Measurements from ENCODE around the gene DNAL1.

The DNAL1 gene

DNA sequence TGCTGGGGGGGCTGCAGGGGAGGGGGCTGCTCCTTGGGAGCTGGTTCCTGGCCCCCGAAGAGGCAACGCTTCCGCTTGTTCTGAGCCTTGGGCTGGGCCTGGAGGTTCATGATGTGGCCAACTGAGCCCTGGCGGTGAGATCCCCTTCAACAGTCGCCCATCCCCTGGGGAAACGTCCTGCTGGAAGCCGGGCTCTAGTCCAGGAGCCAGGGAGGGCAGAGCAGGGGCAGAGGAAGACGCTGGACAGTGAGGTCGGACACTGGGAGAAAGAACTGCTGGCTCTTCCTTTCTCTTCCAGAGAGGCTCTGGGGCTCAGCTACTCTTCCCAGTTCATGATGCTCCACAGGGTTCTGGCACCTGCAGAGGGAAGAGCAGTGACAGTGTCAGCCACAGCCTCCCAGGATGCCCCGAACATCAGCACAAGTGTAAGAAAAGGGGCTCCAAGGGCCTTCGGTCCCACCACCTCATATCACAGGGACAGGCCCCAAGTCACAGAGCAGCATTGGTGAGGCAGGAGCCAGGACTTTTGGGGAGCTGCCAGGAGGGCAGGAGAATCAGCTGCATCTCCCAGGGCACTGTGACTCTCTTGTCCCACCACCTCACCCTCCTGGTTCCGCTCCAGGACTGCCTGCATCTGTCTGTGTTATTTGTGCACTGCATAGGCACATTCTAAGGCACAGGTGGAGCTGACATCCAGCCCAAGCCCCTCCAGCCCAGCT, 95.3 kb downstream of the DNAL1 start:
- no peaks in the 10 kb centered on the region for H3K9me3 ChIP-seq (ENCODE audit: control insufficient read depth, insufficient read depth, low read depth, low read length)
- CTCF ChIA-PET, result interaction anchor here (0.6 to 4.5 kb wide), 3 partner anchors 11 to 78 kb away, joined by 4 to 27 read pairs (median 9); no protein-coding TSS in a partner anchor
- POLR2A ChIA-PET, result interaction anchor here (0.6 kb wide), 1 partner anchor 9 kb away, joined by 4 read pairs; no protein-coding TSS in a partner anchor
- peaks cover 8% of the 10 kb centered on the region for H3K4me1 ChIP-seq (ENCODE audit: control insufficient read depth, insufficient read depth, low read length)
- TF ChIP-seq ZNF394 (tag by site-specific recombination; IDR thresholded peaks at IDR 0.05; ENCODE audit: borderline replicate concordance), result 0 out of 2 replicates have a peak, but pooled peaks have one; percentile 53
- TF ChIP-seq ZNF274 (IDR thresholded peaks at IDR 0.05; ENCODE audit: low read length), result no peak
- TF ChIP-seq ZNF274 (tag by site-specific recombination; IDR thresholded peaks at IDR 0.05; ENCODE audit: borderline replicate concordance), result no peak
- peaks cover 13 to 44% of the 10 kb centered on the region in 2 experiments; a peak in 2 of 3 replicates for H3K36me3 ChIP-seq (ENCODE audit: control insufficient read depth in 2 of 2, insufficient read depth in 1 of 2, low read length in 2 of 2)
- H3K27ac ChIP-seq (ENCODE audit: extremely low read depth, low read depth, low read length), result no peak overlapping the region
- no peak overlapping the region for H3K4me3 ChIP-seq (ENCODE audit: low read depth, low read length)

DNA sequence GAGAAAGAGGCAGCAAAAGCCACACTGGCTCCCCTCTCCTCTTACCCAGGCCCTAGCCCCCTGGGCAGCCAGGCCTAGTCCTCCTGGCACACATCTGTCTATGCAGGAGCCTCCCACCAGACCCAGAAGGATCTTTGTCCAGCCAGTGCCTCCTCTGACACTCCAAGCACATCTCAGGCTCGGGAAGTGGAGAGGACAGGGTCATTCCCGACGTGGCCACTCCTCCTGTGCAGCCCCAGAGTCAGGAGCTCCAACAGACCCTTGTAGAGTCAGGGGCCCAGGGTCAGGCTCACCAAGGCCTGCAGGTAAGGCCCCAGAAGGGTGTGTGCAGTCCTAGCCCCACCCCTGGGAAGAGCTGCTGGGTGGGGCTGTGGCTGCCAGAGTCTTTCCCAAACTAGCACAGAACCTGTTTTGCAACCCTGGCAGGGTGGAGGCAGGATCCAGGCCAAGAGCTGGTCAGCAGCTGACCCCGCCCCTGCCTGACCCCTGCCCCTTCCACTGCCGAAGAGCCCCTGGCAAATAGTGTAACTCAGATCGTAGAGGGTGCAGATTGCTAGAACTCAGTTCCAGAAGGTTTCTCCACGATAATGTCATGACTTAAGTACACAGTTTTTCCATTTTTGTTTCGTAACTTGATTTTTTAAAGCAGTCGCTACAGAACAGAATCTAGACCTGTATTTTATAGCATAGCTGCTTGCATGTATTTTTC, 96.0 kb downstream of the DNAL1 start:
- H3K4me3 ChIP-seq (ENCODE audit: low read depth, low read length), result no peak overlapping the region
- CTCF ChIA-PET, result interaction anchor here (0.6 to 4.5 kb wide), 5 partner anchors 11 to 153 kb away, joined by 3 to 27 read pairs (median 4); no protein-coding TSS in a partner anchor
- no peak for TF ChIP-seq ZNF350 (tag by site-specific recombination; IDR thresholded peaks at IDR 0.05)
- TF ChIP-seq ZNF658 (tag by site-specific recombination; IDR thresholded peaks at IDR 0.05), result no peak
- no peak for TF ChIP-seq ZNF366 (tag by site-specific recombination; conservative IDR thresholded peaks at IDR 0.05)
- TF ChIP-seq SP2 (tag by site-specific recombination; IDR thresholded peaks at IDR 0.05), result 0 out of 2 replicates have a peak, but pooled peaks have one; percentile 12
- no peak for TF ChIP-seq ZNF175 (tag by site-specific recombination; IDR thresholded peaks at IDR 0.05)
- no peak for TF ChIP-seq ZBTB1 (tag by site-specific recombination; IDR thresholded peaks at IDR 0.05)
- no peak for TF ChIP-seq ZNF2 (tag by site-specific recombination; IDR thresholded peaks at IDR 0.05)
- TF ChIP-seq ZNF121 (tag by site-specific recombination; IDR thresholded peaks at IDR 0.05), result no peak
- peak; percentile 60 for TF ChIP-seq KLF1 (tag by site-specific recombination; IDR thresholded peaks at IDR 0.05)
- TF ChIP-seq, protein P1, sequence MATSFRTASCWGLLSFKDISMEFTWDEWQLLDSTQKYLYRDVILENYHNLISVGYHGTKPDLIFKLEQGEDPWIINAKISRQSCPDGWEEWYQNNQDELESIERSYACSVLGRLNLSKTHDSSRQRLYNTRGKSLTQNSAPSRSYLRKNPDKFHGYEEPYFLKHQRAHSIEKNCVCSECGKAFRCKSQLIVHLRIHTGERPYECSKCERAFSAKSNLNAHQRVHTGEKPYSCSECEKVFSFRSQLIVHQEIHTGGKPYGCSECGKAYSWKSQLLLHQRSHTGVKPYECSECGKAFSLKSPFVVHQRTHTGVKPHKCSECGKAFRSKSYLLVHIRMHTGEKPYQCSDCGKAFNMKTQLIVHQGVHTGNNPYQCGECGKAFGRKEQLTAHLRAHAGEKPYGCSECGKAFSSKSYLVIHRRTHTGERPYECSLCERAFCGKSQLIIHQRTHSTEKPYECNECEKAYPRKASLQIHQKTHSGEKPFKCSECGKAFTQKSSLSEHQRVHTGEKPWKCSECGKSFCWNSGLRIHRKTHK (tag by site-specific recombination; IDR thresholded peaks at IDR 0.05), result no peak
- no peak for TF ChIP-seq ZNF791 (tag by site-specific recombination; IDR thresholded peaks at IDR 0.05)
- no peak for TF ChIP-seq ZBTB48 (tag by site-specific recombination; IDR thresholded peaks at IDR 0.05)
- no peak for TF ChIP-seq YY1 (tag by site-specific recombination; IDR thresholded peaks at IDR 0.05)

DNA sequence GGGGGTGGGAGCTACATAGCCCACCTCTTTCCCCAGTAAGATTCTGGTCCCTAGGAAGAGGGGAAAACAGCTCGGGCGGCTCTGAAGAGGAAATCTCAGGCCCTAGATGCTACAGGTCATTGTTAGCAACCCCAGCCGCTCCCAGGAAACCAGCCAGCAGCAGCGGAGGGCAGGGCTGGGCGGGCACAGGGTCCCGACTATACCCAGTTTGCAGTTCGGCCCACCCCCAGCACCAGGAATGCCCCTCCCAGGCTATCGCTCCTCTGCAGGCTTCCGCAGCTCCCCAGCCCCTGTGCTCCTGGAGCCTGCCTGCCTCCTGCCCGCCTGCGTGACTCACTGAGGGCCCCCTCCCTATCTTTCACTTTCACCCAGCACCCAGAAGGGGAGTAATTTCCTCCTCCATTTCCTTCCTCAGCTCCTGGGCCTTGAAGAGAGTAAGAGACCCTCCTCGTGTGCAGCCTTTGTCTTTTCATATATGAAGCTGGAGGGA, 96.6 kb downstream of the DNAL1 start:
- Histone ChIP-seq H3K4me1 (ENCODE audit: control insufficient read depth, insufficient read depth, low read length) (peaks cover 13% of the 10 kb centered on the region), H3K4me3 (ENCODE audit: low read depth, low read length) (no peak overlapping the region), H3K36me3 (ENCODE audit: control insufficient read depth in 2 of 2, insufficient read depth in 1 of 2, low read length in 2 of 2) (peaks cover 8 to 38% of the 10 kb centered on the region in 2 experiments; a peak in 2 of 3 replicates), H3K27ac (ENCODE audit: extremely low read depth, low read depth, low read length) (no peak overlapping the region), H3K9me3 (ENCODE audit: control insufficient read depth, insufficient read depth, low read depth, low read length) (no peaks in the 10 kb centered on the region)
- ChIA-PET CTCF (interaction anchor here (0.6 to 4.5 kb wide), 5 partner anchors 12 to 152 kb away, joined by 3 to 27 read pairs (median 9); no protein-coding TSS in a partner anchor), POLR2A (interaction anchor here (0.5 to 1.7 kb wide), 2 partner anchors 18 to 89 kb away, joined by 5 read pairs; a partner anchor contains a TSS)
- peak; percentile 24; the same call in 1 of the 2 replicates for TF ChIP-seq SP2 (tag by site-specific recombination; IDR thresholded peaks at IDR 0.05)
- TF ChIP-seq ZNF623 (tag by site-specific recombination; IDR thresholded peaks at IDR 0.05), result no peak
- TF ChIP-seq ZBTB20 (tag by site-specific recombination; IDR thresholded peaks at IDR 0.05), result no peak
- TF ChIP-seq, protein P2, sequence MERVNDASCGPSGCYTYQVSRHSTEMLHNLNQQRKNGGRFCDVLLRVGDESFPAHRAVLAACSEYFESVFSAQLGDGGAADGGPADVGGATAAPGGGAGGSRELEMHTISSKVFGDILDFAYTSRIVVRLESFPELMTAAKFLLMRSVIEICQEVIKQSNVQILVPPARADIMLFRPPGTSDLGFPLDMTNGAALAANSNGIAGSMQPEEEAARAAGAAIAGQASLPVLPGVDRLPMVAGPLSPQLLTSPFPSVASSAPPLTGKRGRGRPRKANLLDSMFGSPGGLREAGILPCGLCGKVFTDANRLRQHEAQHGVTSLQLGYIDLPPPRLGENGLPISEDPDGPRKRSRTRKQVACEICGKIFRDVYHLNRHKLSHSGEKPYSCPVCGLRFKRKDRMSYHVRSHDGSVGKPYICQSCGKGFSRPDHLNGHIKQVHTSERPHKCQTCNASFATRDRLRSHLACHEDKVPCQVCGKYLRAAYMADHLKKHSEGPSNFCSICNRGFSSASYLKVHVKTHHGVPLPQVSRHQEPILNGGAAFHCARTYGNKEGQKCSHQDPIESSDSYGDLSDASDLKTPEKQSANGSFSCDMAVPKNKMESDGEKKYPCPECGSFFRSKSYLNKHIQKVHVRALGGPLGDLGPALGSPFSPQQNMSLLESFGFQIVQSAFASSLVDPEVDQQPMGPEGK (tag by site-specific recombination; IDR thresholded peaks at IDR 0.05), result peak; percentile 23; the same call in 1 of the 2 replicates
- TF ChIP-seq ZNF416 (tag by site-specific recombination; IDR thresholded peaks at IDR 0.05), result no peak
- TF ChIP-seq GLI2 (tag by site-specific recombination; IDR thresholded peaks at IDR 0.05; ENCODE audit: borderline replicate concordance, low read depth), result no peak
- no peak for TF ChIP-seq FEZF1 (tag by site-specific recombination; IDR thresholded peaks at IDR 0.05)
- TF ChIP-seq ZNF138 (tag by site-specific recombination; IDR thresholded peaks at IDR 0.05; ENCODE audit: borderline replicate concordance), result no peak
- TF ChIP-seq BCL11A (tag by site-specific recombination; IDR thresholded peaks at IDR 0.05; ENCODE audit: low read depth), result no peak
- TF ChIP-seq ZBTB21 (tag by site-specific recombination; IDR thresholded peaks at IDR 0.05), result no peak
- no peak for TF ChIP-seq ZNF324 (tag by site-specific recombination; IDR thresholded peaks at IDR 0.05)

More for the DNA sequence above, 96.0 kb downstream of the DNAL1 start:
- peaks cover 8% of the 10 kb centered on the region for H3K4me1 ChIP-seq (ENCODE audit: control insufficient read depth, insufficient read depth, low read length)
- peaks cover 10 to 39% of the 10 kb centered on the region in 2 experiments; a peak in 2 of 3 replicates for H3K36me3 ChIP-seq (ENCODE audit: control insufficient read depth in 2 of 2, insufficient read depth in 1 of 2, low read length in 2 of 2)
- H3K9me3 ChIP-seq (ENCODE audit: control insufficient read depth, insufficient read depth, low read depth, low read length), result no peaks in the 10 kb centered on the region
- POLR2A ChIA-PET, result interaction anchor here (0.5 to 0.6 kb wide), 2 partner anchors 9 to 89 kb away, joined by 4 to 5 read pairs; no protein-coding TSS in a partner anchor
- no peak overlapping the region for H3K27ac ChIP-seq (ENCODE audit: extremely low read depth, low read depth, low read length)

All from HEK293 (cell line).